GM12878 (cell line): Measurements from ENCODE around the gene PPT2. TPM values are rescaled to one million over a fixed set of nuclear protein-coding genes. Genes with fewer than 3 reads are reported as not detected.

Experiments
- ATAC-seq: fragments of 200-7000 bp; cut with Tn5 transposase; 3 replicates; pipeline ENCODE4 v1.9.1; 2020; ENCODE audit warnings: mild to moderate bottlenecking, moderate library complexity
- BruUV-seq: library from RNA; stranded (reverse); fragments of 400-500 nt; replicated peaks from 2 replicates; lab custom pipeline; 2021; lab: Mats Ljungman, UMichigan
- CTCF ChIA-PET: fragments of 300-600 bp; sonication (Branson Sonifier 250); formaldehyde crosslinking; extraction: SDS; loops from one replicate; lab custom pipeline; 2021; ENCODE audit warnings: inconsistent platforms; lab: Yijun Ruan, JAX
- POLR2A ChIA-PET: fragments of 350-600 bp; formaldehyde crosslinking; extraction: SDS; loops from one replicate; lab custom pipeline; 2021; ENCODE audit warnings: inconsistent platforms; lab: Charles Lee
- RAD21 ChIA-PET: fragments of 300-600 bp; sonication (Branson Sonifier 250); formaldehyde crosslinking; loops from one replicate; lab custom pipeline; 2023; ENCODE audit warnings: antibody characterized with exemption; ENCODE audit not compliant: unreplicated experiment; lab: Charles Lee
- SMC1A ChIA-PET: fragments of 300-600 bp; sonication (Branson Sonifier 250); formaldehyde crosslinking; loops from one replicate; lab custom pipeline; 2023; ENCODE audit not compliant: unreplicated experiment, uncharacterized antibody; lab: Charles Lee
- DNase-seq: peaks from one replicate; pipeline ENCODE4 v3.0.0-alpha.2; 2011; ENCODE audit warnings: low read depth, low spot score
- FAIRE-seq: peaks from 3 replicates; lab custom pipeline; 2011; peaks lifted over from hg19 to GRCh38; lab: Jason Lieb, UNC
- H2AFZ ChIP-seq: 2 replicates; pipeline ENCODE4 v1.6.0; 2011; ENCODE audit warnings: low read depth, low read length, control low read depth; ENCODE audit not compliant: control insufficient read depth
- H3K27ac ChIP-seq: 2 replicates; pipeline ENCODE4 v1.5.1; 2011; ENCODE audit warnings: control low read depth; ENCODE audit not compliant: control insufficient read depth, insufficient read depth
- H3K27me3 ChIP-seq, 2 experiments: replicated peaks in 1 of 2; 2 replicates each; pipeline versions ENCODE4 v1.6.0 to v1.6.1; 2011; ENCODE audit warnings: low read length in 1 of 2; ENCODE audit not compliant: control insufficient read depth in 2 of 2, insufficient read depth in 2 of 2
- H3K36me3 ChIP-seq, 2 experiments: 2 replicates each; pipeline ENCODE4 v1.5.1; 2011; ENCODE audit warnings: low read length in 1 of 2; ENCODE audit not compliant: control insufficient read depth in 2 of 2, insufficient read depth in 2 of 2
- H3K4me1 ChIP-seq: 2 replicates; pipeline ENCODE4 v1.6.1; 2011; ENCODE audit warnings: mild to moderate bottlenecking, low read length, moderate library complexity, mixed read lengths; ENCODE audit not compliant: control insufficient read depth, insufficient read depth
- H3K4me2 ChIP-seq: 2 replicates; pipeline ENCODE4 v1.6.0; 2011; ENCODE audit warnings: control low read depth; ENCODE audit not compliant: control insufficient read depth, insufficient read depth
- H3K4me3 ChIP-seq: fragments of 200-600 bp; sonication (generic); 2 replicates; pipeline ENCODE4 v1.5.1; 2016
- H3K79me2 ChIP-seq: 2 replicates; pipeline ENCODE4 v1.6.0; 2011; ENCODE audit warnings: low read length; ENCODE audit not compliant: control insufficient read depth, insufficient read depth
- H3K9ac ChIP-seq: 2 replicates; pipeline ENCODE4 v1.8.0; 2011; ENCODE audit warnings: low read length, control low read depth, mixed read lengths; ENCODE audit not compliant: control insufficient read depth, insufficient read depth
- H3K9me3 ChIP-seq: replicated peaks from 3 replicates; pipeline ENCODE4 v1.5.1; 2011; ENCODE audit warnings: mild to moderate bottlenecking, low read length; ENCODE audit not compliant: control insufficient read depth, insufficient read depth
- H4K20me1 ChIP-seq: 2 replicates; pipeline ENCODE4 v1.6.0; 2011; ENCODE audit not compliant: control insufficient read depth, insufficient read depth
- CBFB ChIP-seq: IDR thresholded peaks from 2 replicates; pipeline ENCODE4 v1.6.1; 2016; ENCODE audit warnings: antibody characterized with exemption, low read depth
- EGR1 ChIP-seq, 2 experiments: IDR thresholded peaks; 1 replicate in 1 of 2; 2 replicates in 1 of 2; pipeline ENCODE4 v1.6.1; 2011 to 2012; ENCODE audit warnings: low read depth in 2 of 2, low read length in 2 of 2, borderline replicate concordance in 1 of 2, mild to moderate bottlenecking in 1 of 2, moderate library complexity in 1 of 2
- IKZF1 ChIP-seq: fragments of 450-650 bp; conservative IDR thresholded peaks from 2 replicates; pipeline ENCODE4 v1.6.1; 2017; ENCODE audit warnings: antibody characterized with exemption, mild to moderate bottlenecking
- IKZF2 ChIP-seq, 2 experiments: fragments of 450-650 bp; IDR thresholded peaks; 2 replicates each; pipeline ENCODE4 v1.6.1; 2017; ENCODE audit warnings: mild to moderate bottlenecking in 2 of 2, moderate library complexity in 2 of 2
- KDM1A ChIP-seq: fragments of 200-600 bp; sonication (generic); IDR thresholded peaks from 2 replicates; pipeline ENCODE4 v1.6.1; 2016; ENCODE audit warnings: borderline replicate concordance
- LARP7 ChIP-seq: fragments of 450-650 bp; IDR thresholded peaks from 2 replicates; pipeline ENCODE4 v1.6.1; 2017; ENCODE audit warnings: mild to moderate bottlenecking
- MTA3 ChIP-seq: IDR thresholded peaks from 2 replicates; pipeline ENCODE4 v1.6.1; 2012; ENCODE audit warnings: low read length, inconsistent platforms, borderline replicate concordance
- RUNX3 ChIP-seq: IDR thresholded peaks from 2 replicates; pipeline ENCODE4 v1.6.1; 2012; ENCODE audit warnings: low read length, inconsistent platforms
- SIX5 ChIP-seq: IDR thresholded peaks from 2 replicates; pipeline ENCODE4 v1.6.1; 2011; ENCODE audit warnings: mild to moderate bottlenecking, low read depth, low read length, moderate library complexity; ENCODE audit not compliant: severe bottlenecking
- SMARCA5 ChIP-seq: fragments of 450-650 bp; IDR thresholded peaks from 2 replicates; pipeline ENCODE4 v1.6.1; 2017; ENCODE audit warnings: mild to moderate bottlenecking
- WGBS: methylation state at CpG from one replicate; pipeline ENCODE4 v1.1.6; 2016; ENCODE audit warnings: low lambda C conversion rate; ENCODE audit not compliant: insufficient replicate concordance, insufficient coverage; ENCODE audit errors: missing lambda C conversion rate; 5-methylcytosine and 5-hydroxymethylcytosine counted together
- in situ Hi-C: fragments of 300-500 bp; cut with MboI; formaldehyde crosslinking; loops from 9 replicates; pipeline ENCODE4 v1.14.3; 2018; ENCODE audit warnings: mixed read lengths
- intact Hi-C: fragments of 100-400 bp; cut with micrococcal nuclease; formaldehyde crosslinking; loops from one replicate; pipeline ENCODE4 v1.14.2; 2022; ENCODE audit not compliant: unreplicated experiment
- polyA plus RNA-seq, 11 experiments: library from polyadenylated mRNA; depleted of rRNA in 4 of 11; unstranded in 6 of 11; stranded (reverse) in 5 of 11; fragments of >200 nt; fragmentation: Nextera tagmentation in 4 of 11; fragmentation: Illumina TruSeq in 1 of 11; extraction: Ambion mirVana in 4 of 11; extraction: Trizol in 1 of 11; gene quantifications; 1 replicate in 1 of 11; 2 replicates in 10 of 11; pipeline versions ENCODE4 v1.2.1 to v1.2.3, GENCODE V29; 2011 to 2016; ENCODE audit warnings: inconsistent platforms in 2 of 11, missing spikeins in 2 of 11, low read depth in 1 of 11
- total RNA-seq, 4 experiments: library from RNA; depleted of rRNA in 3 of 4; stranded (reverse); fragments of >200 nt in 3 of 4; fragmentation: Illumina TruSeq in 1 of 4; extraction: Trizol in 1 of 4; gene quantifications; 2 replicates each; pipeline versions ENCODE4 v1.2.1 to v1.2.3, GENCODE V29; 2013 to 2021
- TF ChIP-seq, protein P1 (sequence below): IDR thresholded peaks from 2 replicates; pipeline ENCODE4 v1.6.1; 2012; ENCODE audit warnings: low read depth, low read length, improper control_type of control experiment

Gene PPT2
- total and polyA plus RNA-seq, 10 of the 15 experiments (the other 5 are each of a cell fraction or from before 2014, with no cell fraction given): 1.3 to 25.5 (median 5.5) TPM

GRCh38 chr6:32129297-32130088 lies 24.4 kb upstream of the PPT2 start:
- H3K27me3 ChIP-seq: no peaks in the 10 kb centered on the region
- CTCF ChIA-PET: interaction anchor here (0.7 to 4.6 kb wide), 6 partner anchors 12 to 823 kb away, joined by 3 to 48 read pairs (median 5); partner anchors contain the start of genes GPSM3 and HLA-DMA
- no peak for ATAC-seq
- RAD21 ChIA-PET: interaction anchor here (1.0 to 3.7 kb wide), 3 partner anchors 48 to 67 kb away, joined by 5 to 27 read pairs (median 6); partner anchors contain the start of genes GPSM3 and PBX2
- POLR2A ChIA-PET: interaction anchor here (0.5 to 5.1 kb wide), 9 partner anchors 47 to 1917 kb away, joined by 3 to 69 read pairs (median 9); partner anchors contain the start of genes AGPAT1, EHMT2, GPSM3 and NEU1
- in situ Hi-C loops: no loop called here
- H3K27ac ChIP-seq: peak overlapping the region; percentile 75
- TSS peak; percentile 30 for BruUV-seq
- H4K20me1 ChIP-seq: no peaks in the 10 kb centered on the region
- TF ChIP-seq, protein P1, sequence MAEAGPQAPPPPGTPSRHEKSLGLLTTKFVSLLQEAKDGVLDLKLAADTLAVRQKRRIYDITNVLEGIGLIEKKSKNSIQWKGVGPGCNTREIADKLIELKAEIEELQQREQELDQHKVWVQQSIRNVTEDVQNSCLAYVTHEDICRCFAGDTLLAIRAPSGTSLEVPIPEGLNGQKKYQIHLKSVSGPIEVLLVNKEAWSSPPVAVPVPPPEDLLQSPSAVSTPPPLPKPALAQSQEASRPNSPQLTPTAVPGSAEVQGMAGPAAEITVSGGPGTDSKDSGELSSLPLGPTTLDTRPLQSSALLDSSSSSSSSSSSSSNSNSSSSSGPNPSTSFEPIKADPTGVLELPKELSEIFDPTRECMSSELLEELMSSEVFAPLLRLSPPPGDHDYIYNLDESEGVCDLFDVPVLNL: no peak
- TF ChIP-seq IKZF2 (IDR thresholded peaks at IDR 0.05): no peak
- TF ChIP-seq RUNX3: peak; percentile 92
- TF ChIP-seq CBFB: peak; percentile 71; the same call in 1 of the 2 replicates
- TF ChIP-seq SMARCA5: no peak
- 0 out of 2 replicates have a peak, but pooled peaks have one; percentile 90 for TF ChIP-seq IKZF1
- TF ChIP-seq EGR1 (IDR thresholded peaks at IDR 0.05; ENCODE audit: borderline replicate concordance in 1 of 2, low read depth in 2 of 2, low read length in 2 of 2): peak in 1 of 2 experiments; percentile 29; a peak in 1 of 3 replicates
- no peak for TF ChIP-seq MTA3
- TF ChIP-seq SIX5: peak; percentile 71
- no peak for TF ChIP-seq KDM1A
- TF ChIP-seq LARP7: 0 out of 2 replicates have a peak, but pooled peaks have one; percentile 36
- TF ChIP-seq, all 136 proteins: peak for 6
- DNase-seq: no peak
- Histone ChIP-seq H3K36me3 (peaks cover 0 to 6% of the 10 kb centered on the region in 2 experiments; a peak in 1 of 4 replicates), H3K79me2 (peaks cover 23% of the 10 kb centered on the region), H3K4me3 (peak overlapping the region; percentile 75), H3K4me1 (peaks cover 13% of the 10 kb centered on the region), H3K9ac (peak overlapping the region; percentile 83), H2AFZ (peak overlapping the region; percentile 92), H3K4me2 (peak overlapping the region; percentile 88), H3K9me3 (no peaks in the 10 kb centered on the region)
- WGBS: 31% methylated on average over 22 of the region's 22 CpGs
- no peak for FAIRE-seq
- SMC1A ChIA-PET: interaction anchor here (0.6 to 3.8 kb wide), 5 partner anchors 11 to 427 kb away, joined by 3 to 24 read pairs (median 15); partner anchors contain the start of genes AGPAT1, GPSM3 and PBX2
- intact Hi-C loops: loop anchor here (1.0 kb wide), 1 partner anchor 61 kb away; the partner anchor contains the start of gene PBX2
